Stomach (tissue), 4 donors: ENCODE measurements around the gene SEC14L2.

ENCODE experiments used
- EP300 ChIP-seq: sonication (generic); formaldehyde crosslinking; IDR thresholded peaks from one replicate; pipeline ENCODE4 v1.6.1; 2017; ENCODE audit warnings: antibody characterized with exemption
- POLR2A ChIP-seq, 4 donors: fragments of 450-650 bp; IDR thresholded peaks; one replicate each; pipeline ENCODE4 v1.6.1; 2016; ENCODE audit warnings: antibody characterized with exemption in 4 of 4, control low read depth in 2 of 4, mild to moderate bottlenecking in 1 of 4, moderate library complexity in 1 of 4
- POLR2AphosphoS5 ChIP-seq, 3 donors: sonication (generic); formaldehyde crosslinking; IDR thresholded peaks; one replicate each; pipeline ENCODE4 v1.6.1; 2016; ENCODE audit warnings: antibody characterized with exemption in 3 of 3
- TF ChIP-seq, protein P1 (sequence below), 7 experiments: fragments of 450-650 bp in 4 of 7; fragments of 200-600 bp in 3 of 7; sonication (generic) in 3 of 7; IDR thresholded peaks; one replicate each; pipeline ENCODE4 v1.5.1; 2016 to 2019; ENCODE audit warnings: antibody characterized with exemption in 7 of 7, control low read depth in 2 of 7, mild to moderate bottlenecking in 1 of 7

DNA sequence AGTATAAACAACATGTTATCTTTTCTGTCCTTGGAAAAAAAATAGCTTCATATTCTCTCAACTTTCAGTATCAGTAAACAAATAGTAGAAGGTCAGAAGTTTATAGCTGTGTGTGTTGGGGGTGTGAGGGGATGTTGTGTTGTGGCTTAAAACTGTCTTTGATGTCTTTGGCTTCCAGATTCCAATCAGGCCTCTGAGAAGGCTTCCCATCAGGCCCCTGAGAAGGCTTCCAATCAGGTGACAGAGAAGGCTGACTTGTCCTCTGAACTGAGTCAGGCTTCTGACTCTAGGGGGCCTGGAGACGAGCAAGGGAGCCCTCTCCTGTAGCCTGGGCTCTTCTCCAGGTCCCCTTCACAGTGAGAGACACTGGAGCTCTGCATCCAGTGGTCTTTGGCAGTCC lies 38.0 kb downstream of the SEC14L2 start:
- TF ChIP-seq, protein P1, sequence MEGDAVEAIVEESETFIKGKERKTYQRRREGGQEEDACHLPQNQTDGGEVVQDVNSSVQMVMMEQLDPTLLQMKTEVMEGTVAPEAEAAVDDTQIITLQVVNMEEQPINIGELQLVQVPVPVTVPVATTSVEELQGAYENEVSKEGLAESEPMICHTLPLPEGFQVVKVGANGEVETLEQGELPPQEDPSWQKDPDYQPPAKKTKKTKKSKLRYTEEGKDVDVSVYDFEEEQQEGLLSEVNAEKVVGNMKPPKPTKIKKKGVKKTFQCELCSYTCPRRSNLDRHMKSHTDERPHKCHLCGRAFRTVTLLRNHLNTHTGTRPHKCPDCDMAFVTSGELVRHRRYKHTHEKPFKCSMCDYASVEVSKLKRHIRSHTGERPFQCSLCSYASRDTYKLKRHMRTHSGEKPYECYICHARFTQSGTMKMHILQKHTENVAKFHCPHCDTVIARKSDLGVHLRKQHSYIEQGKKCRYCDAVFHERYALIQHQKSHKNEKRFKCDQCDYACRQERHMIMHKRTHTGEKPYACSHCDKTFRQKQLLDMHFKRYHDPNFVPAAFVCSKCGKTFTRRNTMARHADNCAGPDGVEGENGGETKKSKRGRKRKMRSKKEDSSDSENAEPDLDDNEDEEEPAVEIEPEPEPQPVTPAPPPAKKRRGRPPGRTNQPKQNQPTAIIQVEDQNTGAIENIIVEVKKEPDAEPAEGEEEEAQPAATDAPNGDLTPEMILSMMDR (IDR thresholded peaks at IDR 0.05) = no peak
- TF ChIP-seq POLR2A (IDR thresholded peaks at IDR 0.05) = no peak
- TF ChIP-seq EP300 = no peak
- TF ChIP-seq POLR2AphosphoS5 (IDR thresholded peaks at IDR 0.05) = no peak
